HG02571 (cell line): ENCODE results near the gene BZW2.

ENCODE experiments used
- ATAC-seq: cut with Tn5 transposase; IDR thresholded peaks from one replicate; pipeline ENCODE4 v1.9.1; 2021; ENCODE audit warnings: mild to moderate bottlenecking, moderate library complexity; ENCODE audit not compliant: unreplicated experiment

The BZW2 gene

DNA sequence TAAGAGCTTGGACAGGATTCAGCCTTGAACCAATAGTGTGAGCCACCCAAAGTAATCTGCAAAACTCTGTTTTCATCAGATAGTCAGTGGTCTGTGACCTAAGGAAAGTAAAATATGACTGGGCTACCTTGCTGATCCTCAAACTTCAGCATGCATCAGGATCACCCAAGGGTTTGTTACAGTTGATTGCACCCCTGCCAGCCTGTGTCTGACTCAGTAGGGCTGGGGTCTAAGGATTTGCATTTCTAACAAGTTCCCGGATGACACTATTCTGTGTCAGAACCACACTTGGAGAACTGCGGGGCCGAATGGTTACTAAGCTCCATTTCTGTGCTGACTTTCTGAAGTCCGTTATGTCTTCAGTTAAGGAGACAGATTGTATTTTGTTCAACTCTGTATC lies 66.9 kb downstream of the BZW2 start:
- ATAC-seq: no peak

DNA sequence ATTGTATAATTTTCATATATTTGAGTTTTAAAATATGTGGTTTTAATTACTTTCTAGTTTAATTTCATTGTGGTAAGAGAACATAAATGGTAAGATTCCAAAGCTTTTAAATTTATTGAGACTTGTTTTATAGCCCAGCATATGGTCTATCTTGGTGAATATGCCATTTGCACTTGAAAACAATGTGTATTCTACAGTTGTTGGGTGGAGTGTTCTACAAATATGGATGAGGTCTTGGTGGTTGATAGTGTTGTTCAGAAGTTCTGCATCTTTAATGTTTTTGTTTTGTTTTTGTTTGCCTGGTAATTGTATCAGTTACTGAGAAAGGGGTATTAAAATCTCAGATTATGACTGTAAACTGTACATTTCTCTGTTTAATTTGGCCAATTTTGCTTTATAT lies 69.9 kb downstream of the BZW2 start:
- ATAC-seq: no peak

DNA sequence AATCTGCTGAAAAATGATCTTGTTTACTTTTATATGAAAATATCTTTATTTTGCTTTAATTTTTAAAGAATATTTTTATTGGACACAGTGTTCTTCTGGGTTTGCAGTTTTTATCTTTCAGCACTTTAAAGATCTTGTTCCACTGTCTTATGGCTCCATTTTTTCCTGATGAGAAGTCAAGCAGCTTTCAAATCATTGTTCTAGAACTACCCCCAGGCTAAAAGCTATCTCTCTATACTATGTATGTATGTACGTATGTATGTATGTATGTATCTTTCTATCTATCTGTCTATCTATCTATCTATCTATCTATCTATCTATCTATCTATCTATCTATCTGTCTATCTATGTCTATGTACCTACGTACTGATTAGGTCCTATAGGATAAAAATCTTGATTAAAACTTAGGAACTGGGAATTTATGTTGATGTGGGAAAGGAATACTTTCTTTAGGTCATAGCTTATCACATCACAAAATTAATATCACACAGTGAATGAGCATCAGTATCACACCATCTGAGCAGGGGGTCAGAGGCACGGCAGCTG lies 72.2 kb downstream of the BZW2 start:
- no peak for ATAC-seq

DNA sequence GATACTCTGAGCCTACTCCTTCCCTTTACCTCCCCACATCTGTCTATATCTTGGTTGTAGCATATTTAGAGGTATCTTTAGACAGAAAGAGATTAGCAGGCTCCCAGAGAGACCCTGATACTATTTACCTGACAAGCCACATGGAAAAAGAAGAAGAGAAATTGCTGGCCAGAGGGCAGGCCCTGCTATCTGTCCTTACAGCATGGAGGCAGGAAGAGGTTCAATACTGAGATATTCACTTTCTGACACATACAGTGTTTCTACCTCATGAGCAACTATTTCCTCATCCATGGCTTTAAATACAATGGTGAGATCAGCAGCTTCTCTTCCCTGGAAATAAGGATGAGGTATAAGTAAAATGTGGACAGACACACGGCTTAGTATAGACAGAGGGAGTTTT lies 73.7 kb downstream of the BZW2 start:
- no peak for ATAC-seq

DNA sequence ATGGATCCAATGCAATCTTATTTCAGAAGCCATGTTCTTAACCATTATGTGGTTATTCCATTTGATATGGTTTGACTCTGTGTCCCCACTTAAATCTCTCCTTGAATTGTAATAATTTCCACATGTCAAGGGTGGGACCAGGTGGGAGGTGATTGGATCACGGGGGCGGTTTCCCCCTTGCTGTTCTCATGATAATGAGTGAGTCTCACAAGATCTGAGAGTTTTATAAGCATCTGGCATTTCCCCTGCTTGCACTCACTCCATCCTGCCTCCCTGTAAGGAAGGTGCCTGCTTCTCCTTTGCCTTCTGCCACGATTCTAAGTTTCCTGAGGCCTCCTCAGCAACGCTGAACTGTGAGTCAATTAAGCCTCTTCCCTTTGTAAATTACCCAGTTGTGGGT lies 75.6 kb downstream of the BZW2 start:
- ATAC-seq: no peak

DNA sequence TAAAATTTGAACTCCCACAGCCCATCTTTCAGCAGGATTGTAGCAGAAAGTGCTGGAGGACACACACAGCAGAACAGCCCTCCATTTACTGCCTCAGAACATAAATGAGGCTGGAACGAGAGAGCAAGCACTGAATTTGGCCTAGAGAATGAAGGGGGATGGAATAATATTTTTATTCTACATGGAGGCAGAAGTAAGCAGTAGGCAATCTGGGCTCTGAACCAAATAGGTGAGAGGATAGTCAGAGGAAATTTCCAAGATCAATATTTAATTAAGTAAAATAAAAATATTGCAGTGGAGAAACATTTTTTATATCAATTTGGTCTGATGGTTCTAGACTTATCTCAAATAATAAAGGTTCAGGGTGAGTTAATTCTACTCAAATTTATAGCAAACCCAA lies 78.4 kb downstream of the BZW2 start:
- ATAC-seq: no peak

DNA sequence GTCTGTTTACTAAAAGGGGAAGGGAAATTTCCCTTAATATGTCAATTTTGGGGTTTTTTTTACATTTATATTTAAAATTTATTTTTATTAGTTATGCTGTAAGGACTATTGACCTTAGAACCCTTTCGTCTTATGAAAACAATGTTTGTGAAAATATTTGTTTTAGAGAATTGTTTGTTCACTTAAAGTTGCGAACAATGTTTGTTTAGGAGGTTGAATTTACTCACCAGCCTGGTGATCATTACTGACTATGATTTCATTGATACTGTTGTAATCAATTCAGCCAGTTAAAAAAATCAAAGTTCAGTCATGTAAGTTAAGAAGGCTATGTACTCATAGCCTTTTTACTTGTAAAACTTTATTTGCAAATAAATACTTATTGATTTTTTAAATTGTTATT lies 80.2 kb downstream of the BZW2 start:
- no peak for ATAC-seq

DNA sequence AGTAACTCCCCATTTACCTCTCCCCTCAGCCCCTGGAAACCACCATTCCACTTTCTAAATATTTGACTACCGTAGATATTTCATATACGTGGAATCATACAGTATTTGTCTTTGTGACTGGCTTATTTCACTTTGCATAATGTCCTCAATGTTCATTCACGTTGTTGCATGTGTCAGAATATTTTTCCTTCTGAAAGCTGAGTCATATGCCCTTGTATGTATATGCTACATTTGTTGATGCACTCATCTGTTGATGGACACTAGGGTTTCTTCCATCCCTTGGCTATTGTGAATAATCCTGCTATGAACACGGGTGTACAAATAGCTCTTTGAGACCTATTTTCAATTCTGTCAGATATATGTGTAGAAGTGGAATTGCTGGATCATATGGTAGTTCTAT lies 81.8 kb downstream of the BZW2 start:
- no peak for ATAC-seq

DNA sequence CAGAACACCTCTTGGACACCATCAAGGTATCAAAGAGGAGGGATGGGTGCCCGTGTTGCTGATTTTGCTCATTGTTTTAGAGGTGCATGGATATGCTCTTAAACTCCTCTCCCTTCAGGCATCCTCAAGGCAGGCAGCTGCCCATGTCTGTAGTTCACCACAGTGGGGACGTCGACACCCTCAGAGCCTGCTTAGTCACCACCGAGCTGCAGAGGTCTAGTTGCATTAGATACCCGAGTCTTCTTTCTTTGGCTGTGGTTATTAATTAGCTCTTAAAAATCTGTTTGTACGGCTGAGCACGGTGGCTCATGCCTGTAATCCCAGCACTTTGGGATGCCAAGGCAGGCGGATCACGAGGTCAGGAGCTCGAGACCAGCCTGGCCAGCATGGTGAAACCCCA lies 82.8 kb downstream of the BZW2 start:
- ATAC-seq: no peak

DNA sequence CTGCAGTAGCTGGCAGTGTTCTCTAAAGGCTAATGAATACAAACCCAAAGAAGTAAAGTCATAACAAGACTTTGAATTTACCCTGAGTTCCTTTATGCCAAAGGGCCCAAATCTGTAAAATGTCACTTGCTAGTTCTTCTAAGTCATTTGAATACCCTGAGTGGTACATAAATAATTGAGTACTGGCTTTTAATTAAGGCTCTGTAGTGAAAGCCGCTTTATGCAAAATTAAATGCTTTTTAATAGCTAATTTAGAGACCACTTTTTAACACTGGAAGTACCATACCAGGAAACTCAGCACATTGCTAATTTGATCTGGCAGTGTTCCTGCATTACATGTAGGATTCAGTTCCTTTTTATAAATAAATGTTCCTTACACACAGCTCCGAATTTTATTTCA lies 83.6 kb downstream of the BZW2 start:
- no peak for ATAC-seq

DNA sequence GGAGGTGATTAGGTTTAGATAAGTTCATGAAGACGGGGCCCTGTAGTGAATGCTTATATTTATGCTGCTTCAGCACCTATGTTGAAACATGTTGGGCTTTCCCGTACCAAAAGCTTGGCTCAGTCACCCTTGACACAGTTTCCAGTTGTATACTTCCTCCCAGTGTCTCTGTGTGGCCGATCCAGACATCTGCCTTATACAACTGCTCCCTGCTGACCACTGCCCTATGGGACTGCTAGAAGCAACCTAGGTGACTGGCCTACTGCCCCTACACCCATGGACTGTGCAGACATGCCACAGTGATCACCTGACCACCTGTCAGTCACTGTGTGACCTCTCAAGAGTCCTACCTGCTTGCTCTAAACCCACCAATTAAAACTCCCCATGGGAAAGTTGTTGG lies 85.0 kb downstream of the BZW2 start:
- ATAC-seq: no peak

DNA sequence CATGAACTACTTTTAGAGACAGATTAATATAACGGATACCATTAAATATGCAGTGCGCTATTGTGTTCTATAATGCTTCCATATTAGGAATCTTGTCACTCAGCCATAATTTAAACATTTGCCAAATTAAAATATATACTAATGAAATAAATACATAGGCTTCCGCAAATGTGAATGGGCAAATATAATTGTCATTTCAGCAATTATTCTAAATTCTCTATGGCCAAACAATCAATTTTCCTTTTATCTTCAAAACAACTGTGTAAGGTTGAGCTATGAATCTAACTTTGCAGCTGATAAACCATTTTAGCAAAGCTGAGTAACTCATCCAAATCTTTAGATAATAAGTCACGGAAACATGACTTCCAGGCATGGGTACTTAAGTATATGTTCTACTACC lies 86.8 kb downstream of the BZW2 start:
- no peak for ATAC-seq

DNA sequence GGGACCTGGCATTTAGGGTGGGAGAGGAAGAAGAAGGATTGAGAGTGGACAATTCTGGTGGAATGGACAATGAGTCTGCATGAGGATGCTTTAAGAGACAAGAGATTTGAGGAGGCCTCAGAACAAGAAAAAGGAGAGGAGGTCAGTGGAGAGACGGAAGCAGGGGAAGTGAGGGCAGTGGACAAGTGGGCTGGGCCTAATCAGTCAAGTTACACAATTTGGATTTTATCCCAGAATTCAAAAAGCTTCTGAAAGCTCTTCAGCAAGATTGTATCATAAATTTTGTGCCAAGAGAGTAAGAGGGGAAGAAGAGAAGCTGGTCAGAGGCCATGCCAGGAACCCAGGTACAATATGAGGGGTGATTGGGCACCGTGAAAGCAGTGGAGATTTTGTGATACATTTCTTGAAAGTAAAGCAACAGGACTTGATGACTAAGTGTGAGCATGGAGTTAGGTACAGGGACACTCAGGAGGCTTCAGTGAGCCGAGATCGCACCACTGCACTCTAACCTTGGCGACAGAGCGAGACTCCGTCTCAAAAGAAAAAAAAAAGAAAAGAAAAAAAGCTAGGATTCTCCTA lies 88.3 kb downstream of the BZW2 start:
- no peak for ATAC-seq

DNA sequence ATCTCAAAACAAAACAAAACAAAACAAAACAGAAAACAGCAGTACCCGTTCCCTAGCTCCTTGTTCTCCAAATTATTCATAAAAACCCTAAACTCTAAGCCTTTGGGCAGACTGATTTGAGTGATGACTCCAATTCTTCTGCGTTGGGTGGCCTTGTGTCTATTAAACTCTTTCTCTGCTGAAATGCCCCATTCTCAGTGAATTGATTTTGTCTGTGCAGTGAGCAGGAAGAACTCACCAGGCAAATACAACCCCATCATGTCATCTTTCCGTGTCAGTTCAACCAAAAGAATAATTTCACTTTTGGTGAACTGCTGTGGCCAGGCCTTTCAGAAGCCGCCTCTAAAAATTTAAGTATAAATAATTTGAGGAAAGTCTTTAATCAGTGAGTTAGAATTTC lies 89.0 kb downstream of the BZW2 start:
- ATAC-seq: no peak

DNA sequence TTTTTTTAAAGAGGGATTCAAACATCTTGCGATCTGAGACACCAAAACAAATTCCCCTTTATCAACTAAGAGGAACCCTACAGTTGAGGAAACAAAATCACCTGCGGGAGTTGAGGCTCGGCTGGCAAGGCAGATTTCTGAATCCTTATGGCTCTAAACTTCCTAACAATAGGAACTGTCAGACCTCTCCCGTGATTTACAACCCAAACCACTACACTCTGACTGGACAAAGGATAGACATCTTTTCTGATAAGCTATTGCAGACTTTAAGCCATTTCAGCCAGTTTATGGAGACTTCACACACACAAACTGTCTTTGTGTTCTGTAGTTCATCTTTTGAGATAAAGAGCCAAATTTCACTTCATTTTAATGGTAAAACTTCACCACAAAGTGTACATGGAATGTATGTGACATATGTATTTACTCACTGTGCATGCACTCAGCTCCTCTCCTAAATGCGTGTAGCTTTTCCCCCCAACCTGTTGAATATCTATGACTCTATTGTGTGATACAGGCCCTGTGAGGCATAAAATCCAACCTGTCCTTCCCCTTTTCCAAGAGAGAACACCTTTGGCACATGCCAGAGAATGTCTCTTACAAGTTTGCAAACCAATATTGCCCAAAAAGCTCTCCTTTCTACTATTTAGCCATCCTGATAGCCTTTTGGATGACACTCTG lies 92.2 kb downstream of the BZW2 start:
- ATAC-seq: no peak

DNA sequence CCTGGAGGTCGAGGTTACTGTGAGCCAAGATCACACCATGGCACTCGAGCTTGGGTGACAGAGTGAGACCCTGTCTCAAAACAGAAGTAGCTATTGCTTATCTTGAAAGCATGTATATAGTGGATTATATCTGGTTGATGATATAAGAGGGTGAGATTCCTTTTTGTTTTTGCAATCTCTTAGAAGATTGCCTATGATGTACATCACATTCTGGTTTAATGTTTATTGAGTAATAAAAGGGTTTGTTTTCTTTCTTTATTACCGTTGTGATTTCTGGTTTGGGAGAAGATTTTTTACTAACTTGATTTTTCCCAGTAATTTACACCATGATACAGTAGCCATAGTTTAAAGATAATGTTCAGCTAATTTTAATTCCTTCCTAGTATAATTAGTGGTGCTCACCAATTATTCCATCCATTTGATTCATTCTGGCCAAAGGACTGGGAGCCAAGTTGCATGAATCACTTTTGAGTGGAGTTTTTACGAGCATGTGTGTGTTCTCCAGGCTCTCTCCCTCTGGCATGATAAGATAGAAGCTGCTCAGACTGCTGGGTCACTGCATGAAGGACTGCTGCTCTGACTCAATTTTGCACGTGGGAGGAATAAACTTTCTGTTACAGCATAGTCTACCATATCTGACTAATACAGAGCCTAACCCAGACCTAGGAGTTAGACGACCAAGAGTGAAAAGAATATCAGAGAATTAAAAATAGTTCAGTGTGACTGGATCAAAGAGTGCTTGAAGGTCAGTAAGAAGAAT lies 94.1 kb downstream of the BZW2 start:
- no peak for ATAC-seq

DNA sequence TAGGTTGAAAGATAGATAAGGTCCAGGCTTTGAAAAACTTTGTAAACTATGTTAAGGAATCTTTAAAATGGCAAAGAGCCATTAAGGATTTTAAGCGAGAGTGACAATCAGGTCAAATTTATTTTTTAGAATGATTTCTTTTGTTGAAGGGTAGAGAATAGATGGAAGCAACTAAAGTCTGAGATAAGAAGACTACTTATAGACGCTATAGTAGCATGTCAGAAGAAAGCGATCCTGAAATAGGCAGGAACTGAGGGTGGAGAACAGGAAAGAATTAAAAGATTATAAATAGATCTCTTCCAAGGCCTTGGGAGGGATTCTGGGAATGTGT lies 94.6 kb downstream of the BZW2 start:
- no peak for ATAC-seq

DNA sequence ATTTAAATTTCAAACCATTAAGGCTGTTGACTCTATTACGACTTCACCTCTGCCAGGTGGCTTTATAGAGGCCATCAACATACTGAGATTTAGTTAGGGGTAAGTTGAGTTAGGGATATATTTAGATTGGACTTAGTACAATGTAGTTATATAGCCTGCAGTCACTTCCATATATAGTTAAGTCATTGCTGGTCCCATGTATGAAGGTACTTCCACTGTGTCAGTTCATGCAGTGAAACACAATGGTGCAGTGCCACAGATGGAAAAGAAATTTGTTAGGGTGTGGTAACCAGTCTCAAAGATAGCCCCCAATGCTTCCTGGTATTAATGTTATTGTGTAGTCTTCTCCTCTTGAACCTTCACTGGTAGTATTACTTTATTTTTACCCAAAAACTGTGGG lies 95.0 kb downstream of the BZW2 start:
- no peak for ATAC-seq

DNA sequence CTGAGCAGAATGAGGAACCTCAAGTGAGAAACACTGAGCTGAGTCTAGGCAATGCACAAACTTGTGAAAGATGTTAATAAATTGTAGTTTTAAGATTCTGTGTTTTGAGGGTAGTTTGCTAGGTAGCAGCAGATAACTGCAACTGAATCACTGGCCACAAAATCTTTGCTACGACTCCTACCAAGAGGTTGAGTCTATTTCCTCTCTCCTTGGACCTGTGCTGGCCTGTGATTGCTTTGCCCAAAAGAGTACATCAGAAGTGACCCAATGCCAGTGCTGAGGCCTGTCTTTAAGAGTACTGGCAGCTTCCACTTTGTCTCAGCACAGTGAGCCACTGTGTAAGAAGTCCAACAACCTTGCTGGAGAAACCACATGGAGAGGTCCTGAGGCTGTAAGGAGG lies 95.7 kb downstream of the BZW2 start:
- ATAC-seq: no peak

DNA sequence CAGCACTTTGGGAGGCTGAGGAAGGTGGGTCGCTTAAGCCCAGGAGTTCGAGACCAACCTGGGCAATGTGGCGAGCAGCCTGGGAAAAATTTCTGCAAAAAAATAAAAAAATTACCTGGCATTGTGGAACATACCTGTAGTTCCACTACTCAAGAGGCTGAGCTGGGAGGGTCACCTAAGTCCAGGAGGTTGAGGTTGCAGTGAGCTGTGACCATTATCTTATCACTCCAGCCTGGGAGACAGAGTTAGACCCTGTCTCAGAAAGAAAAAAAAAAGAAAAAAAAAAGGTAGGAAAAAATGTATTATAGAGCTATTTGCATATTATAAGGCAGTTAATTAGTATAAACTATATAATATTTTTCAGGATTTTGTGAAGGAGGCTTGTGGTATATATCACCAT lies 96.6 kb downstream of the BZW2 start:
- no peak for ATAC-seq

DNA sequence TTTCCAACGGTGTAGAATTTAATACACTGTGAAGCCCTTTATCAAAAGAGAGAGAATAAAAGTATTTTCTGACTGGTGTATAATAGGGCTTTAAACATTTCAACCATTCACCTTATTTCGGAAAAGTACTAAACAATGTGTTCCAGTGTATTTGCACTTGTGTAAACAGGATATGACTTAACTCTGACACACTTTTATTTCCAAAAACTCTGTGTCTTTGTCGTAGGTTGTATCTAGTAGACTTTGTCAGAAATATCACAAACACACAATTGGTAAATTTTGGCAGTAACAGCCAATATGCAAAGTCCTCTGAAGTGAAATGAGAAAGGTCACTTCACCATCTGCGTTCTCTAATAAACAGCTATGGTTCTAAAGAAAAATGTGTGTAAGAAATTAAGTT lies 97.3 kb downstream of the BZW2 start:
- no peak for ATAC-seq

DNA sequence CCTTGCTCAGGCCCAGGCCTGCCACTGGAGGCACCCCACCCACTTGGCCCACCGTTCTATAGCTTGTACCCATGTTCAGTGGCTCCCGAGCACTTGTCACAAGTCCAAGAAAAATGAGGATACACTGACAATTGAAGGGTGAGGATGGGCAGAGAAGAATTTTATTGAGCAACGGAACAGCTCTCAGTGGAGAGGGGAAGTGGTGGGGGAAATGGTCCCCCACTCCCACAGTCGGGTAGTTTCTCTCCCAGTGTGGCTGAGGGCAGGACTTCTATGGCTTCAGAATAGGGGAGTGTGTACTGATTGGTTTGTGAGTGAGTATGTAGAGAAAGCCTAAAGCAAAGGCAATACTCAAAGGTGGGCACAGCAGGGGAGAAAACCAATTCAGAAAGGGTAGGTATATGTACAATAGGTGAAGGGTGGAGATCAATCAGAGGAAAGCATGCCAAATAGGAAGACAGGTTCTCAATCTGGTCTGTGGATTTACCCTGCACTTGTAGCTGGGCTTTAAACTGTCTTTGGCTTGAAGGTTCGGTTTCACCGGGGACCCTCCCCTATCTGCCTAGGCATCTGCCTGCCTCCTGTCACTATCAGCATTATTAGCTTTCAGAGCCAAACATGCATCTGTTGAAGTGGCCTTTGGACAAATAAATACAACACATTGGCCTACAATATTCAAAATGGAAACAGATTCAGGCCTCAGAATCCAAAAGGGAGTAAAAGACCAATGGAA lies 98.7 kb downstream of the BZW2 start:
- no peak for ATAC-seq
